ENCODE measurements around the gene ZBTB40. TPM values are rescaled to one million over a fixed set of nuclear protein-coding genes. Genes with fewer than 3 reads are reported as not detected.

Gene ZBTB40
- total and polyA plus RNA-seq, 4 donors = 2.1 to 11.2 (median 4.6) TPM

GRCh38 chr1:22552021-22552420 is 100.4 kb downstream of the ZBTB40 start:
- Histone ChIP-seq H3K4me1 (ENCODE audit: control insufficient read depth in 4 of 4, insufficient read depth in 4 of 4, low read length in 3 of 4) (no peaks in the 10 kb centered on the region), H3K27ac (ENCODE audit: low read depth in 1 of 2, low read length in 2 of 2) (no peak overlapping the region), H3K36me3 (ENCODE audit: control insufficient read depth in 4 of 4, insufficient read depth in 3 of 4, low read depth in 1 of 4, low read length in 3 of 4) (no peaks in the 10 kb centered on the region), H3K27me3 (ENCODE audit: control insufficient read depth in 4 of 4, insufficient read depth in 4 of 4, low read length in 3 of 4) (no peaks in the 10 kb centered on the region), H3K4me3 (ENCODE audit: low read depth in 1 of 3, low read length in 3 of 3) (no peak overlapping the region), H3K9me3 (ENCODE audit: control insufficient read depth in 4 of 4, low read length in 3 of 4) (no peaks in the 10 kb centered on the region), H3K9ac (ENCODE audit: low read depth in 1 of 2, low read length in 2 of 2) (no peak overlapping the region)
- no peak for DNase-seq (ENCODE audit: low spot score)
- 59% methylated on average over 5 of the region's 5 CpGs for WGBS
- TF ChIP-seq SP1 (IDR thresholded peaks at IDR 0.05) (no peak), ATF3 (IDR thresholded peaks at IDR 0.05) (no peak), FOXA2 (IDR thresholded peaks at IDR 0.05) (no peak), TAF1 (conservative IDR thresholded peaks at IDR 0.05) (no peak), FOXA1 (IDR thresholded peaks at IDR 0.05) (no peak), CTCF (IDR thresholded peaks at IDR 0.05; ENCODE audit: low read depth, low read length, missing input control) (no peak), NR2F2 (IDR thresholded peaks at IDR 0.05) (no peak), JUND (IDR thresholded peaks at IDR 0.05) (no peak), MAX (IDR thresholded peaks at IDR 0.05) (no peak), RXRA (IDR thresholded peaks at IDR 0.05) (no peak)

GRCh38 chr1:22553104-22553880 is 101.6 kb downstream of the ZBTB40 start:
- no peaks in the 10 kb centered on the region for H3K4me1 ChIP-seq (ENCODE audit: control insufficient read depth in 4 of 4, insufficient read depth in 4 of 4, low read length in 3 of 4)
- no peak overlapping the region for H3K4me3 ChIP-seq (ENCODE audit: low read depth in 1 of 3, low read length in 3 of 3)
- no peaks in the 10 kb centered on the region for H3K9me3 ChIP-seq (ENCODE audit: control insufficient read depth in 4 of 4, low read length in 3 of 4)
- H3K27me3 ChIP-seq (ENCODE audit: control insufficient read depth in 4 of 4, insufficient read depth in 4 of 4, low read length in 3 of 4) = no peaks in the 10 kb centered on the region
- H3K27ac ChIP-seq (ENCODE audit: low read depth in 1 of 2, low read length in 2 of 2) = no peak overlapping the region
- H3K9ac ChIP-seq (ENCODE audit: low read depth in 1 of 2, low read length in 2 of 2) = no peak overlapping the region
- no peaks in the 10 kb centered on the region for H3K36me3 ChIP-seq (ENCODE audit: control insufficient read depth in 4 of 4, insufficient read depth in 3 of 4, low read depth in 1 of 4, low read length in 3 of 4)
- TF ChIP-seq REST (IDR thresholded peaks at IDR 0.05) (no peak), HNF4A (conservative IDR thresholded peaks at IDR 0.05) (no peak), MAX (IDR thresholded peaks at IDR 0.05) (no peak), YY1 (IDR thresholded peaks at IDR 0.05) (no peak), FOXA1 (IDR thresholded peaks at IDR 0.05) (no peak), SP1 (IDR thresholded peaks at IDR 0.05) (no peak), FOXA2 (IDR thresholded peaks at IDR 0.05) (no peak), ZBTB33 (IDR thresholded peaks at IDR 0.05) (no peak), JUND (IDR thresholded peaks at IDR 0.05) (no peak), RXRA (IDR thresholded peaks at IDR 0.05) (no peak), RAD21 (IDR thresholded peaks at IDR 0.05) (no peak), CTCF (IDR thresholded peaks at IDR 0.05; ENCODE audit: low read depth, low read length, missing input control) (no peak), TAF1 (conservative IDR thresholded peaks at IDR 0.05) (no peak), NR2F2 (IDR thresholded peaks at IDR 0.05) (no peak), EGR1 (IDR thresholded peaks at IDR 0.05; ENCODE audit: low read depth in 2 of 2) (no peak)
- whole genome bisulfite sequencing = 45% methylated on average over 18 of the region's 18 CpGs
- no peak for DNase-seq (ENCODE audit: low spot score)
